NT2/D1 (cell line): ENCODE data around the gene DEPDC1B.

Source experiments
- DNase-seq: peaks from one replicate; pipeline ENCODE4 v3.0.0-alpha.2; 2011; ENCODE audit warnings: low read depth, low spot score
- H3K27me3 ChIP-seq: 2 replicates; pipeline ENCODE4 v1.6.0; 2011; ENCODE audit warnings: mild to moderate bottlenecking; ENCODE audit not compliant: insufficient read length, insufficient read depth
- H3K36me3 ChIP-seq: 2 replicates; pipeline ENCODE4 v1.6.1; 2011; ENCODE audit warnings: mild to moderate bottlenecking, low read length, mixed read lengths; ENCODE audit not compliant: insufficient read depth, insufficient read length
- H3K4me1 ChIP-seq: 2 replicates; pipeline ENCODE4 v1.5.1; 2011; ENCODE audit not compliant: insufficient read depth, insufficient read length
- H3K4me3 ChIP-seq: 2 replicates; pipeline ENCODE4 v1.5.1; 2011; ENCODE audit warnings: low read depth; ENCODE audit not compliant: insufficient read length
- H3K9ac ChIP-seq: 2 replicates; pipeline ENCODE4 v1.6.0; 2011; ENCODE audit warnings: low read depth; ENCODE audit not compliant: insufficient read length
- H3K9me3 ChIP-seq: 2 replicates; pipeline ENCODE4 v1.5.1; 2011; ENCODE audit warnings: mild to moderate bottlenecking, low read length; ENCODE audit not compliant: insufficient read depth
- SUZ12 ChIP-seq: IDR thresholded peaks from 2 replicates; pipeline ENCODE4 v1.6.1; 2011; ENCODE audit not compliant: insufficient read length, insufficient read depth; ENCODE audit errors: extremely low read depth
- YY1 ChIP-seq: IDR thresholded peaks from 2 replicates; pipeline ENCODE4 v1.6.1; 2011; ENCODE audit not compliant: insufficient read length, insufficient read depth
- ZNF274 ChIP-seq: IDR thresholded peaks from 2 replicates; pipeline ENCODE4 v1.6.1; 2011; ENCODE audit warnings: mild to moderate bottlenecking, low read depth, low read length

The DEPDC1B gene

GRCh38 chr5:60670749-60671148 is 29.2 kb downstream of the DEPDC1B start:
- H3K4me3 ChIP-seq, result no peak overlapping the region
- H3K36me3 ChIP-seq, result peaks cover 14% of the 10 kb centered on the region
- no peaks in the 10 kb centered on the region for H3K27me3 ChIP-seq
- no peaks in the 10 kb centered on the region for H3K4me1 ChIP-seq
- no peaks in the 10 kb centered on the region for H3K9me3 ChIP-seq
- TF ChIP-seq ZNF274 (no peak), YY1 (no peak), SUZ12 (no peak)
- H3K9ac ChIP-seq, result no peak overlapping the region
- DNase-seq, result no peak

DNA sequence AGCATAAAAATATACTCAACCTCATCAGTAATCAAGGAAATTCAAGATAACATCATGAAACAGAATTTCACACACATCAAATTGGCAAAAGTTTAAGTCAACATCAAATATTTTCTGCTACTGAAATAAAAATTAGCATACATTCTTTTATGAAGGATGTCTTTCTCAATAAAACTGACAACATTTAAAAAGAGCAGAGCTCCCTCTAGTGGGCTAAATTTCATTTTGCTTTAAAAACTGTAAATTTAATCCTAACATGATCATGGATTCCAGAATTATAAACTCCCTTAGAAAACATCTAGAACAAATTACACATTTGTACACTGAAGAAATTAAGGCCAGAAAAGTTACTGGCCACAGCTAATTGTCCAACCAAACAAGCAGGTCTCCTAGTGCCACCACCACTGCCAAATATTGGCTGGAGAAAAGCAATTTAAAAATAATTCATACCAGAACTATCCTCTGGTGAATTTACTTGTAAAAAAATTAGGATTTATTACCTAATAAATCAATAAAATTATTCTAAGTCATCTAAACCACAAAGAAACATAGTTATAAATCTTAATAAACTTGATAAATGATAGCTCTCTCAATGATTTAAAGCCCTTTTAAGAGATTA is 31.2 kb downstream of the DEPDC1B start:
- Histone ChIP-seq H3K4me1 (no peaks in the 10 kb centered on the region), H3K36me3 (peaks cover 10% of the 10 kb centered on the region), H3K27me3 (no peaks in the 10 kb centered on the region), H3K4me3 (no peak overlapping the region), H3K9me3 (no peaks in the 10 kb centered on the region), H3K9ac (no peak overlapping the region)
- DNase-seq, result no peak
- TF ChIP-seq ZNF274 (no peak), YY1 (no peak), SUZ12 (no peak)

DNA sequence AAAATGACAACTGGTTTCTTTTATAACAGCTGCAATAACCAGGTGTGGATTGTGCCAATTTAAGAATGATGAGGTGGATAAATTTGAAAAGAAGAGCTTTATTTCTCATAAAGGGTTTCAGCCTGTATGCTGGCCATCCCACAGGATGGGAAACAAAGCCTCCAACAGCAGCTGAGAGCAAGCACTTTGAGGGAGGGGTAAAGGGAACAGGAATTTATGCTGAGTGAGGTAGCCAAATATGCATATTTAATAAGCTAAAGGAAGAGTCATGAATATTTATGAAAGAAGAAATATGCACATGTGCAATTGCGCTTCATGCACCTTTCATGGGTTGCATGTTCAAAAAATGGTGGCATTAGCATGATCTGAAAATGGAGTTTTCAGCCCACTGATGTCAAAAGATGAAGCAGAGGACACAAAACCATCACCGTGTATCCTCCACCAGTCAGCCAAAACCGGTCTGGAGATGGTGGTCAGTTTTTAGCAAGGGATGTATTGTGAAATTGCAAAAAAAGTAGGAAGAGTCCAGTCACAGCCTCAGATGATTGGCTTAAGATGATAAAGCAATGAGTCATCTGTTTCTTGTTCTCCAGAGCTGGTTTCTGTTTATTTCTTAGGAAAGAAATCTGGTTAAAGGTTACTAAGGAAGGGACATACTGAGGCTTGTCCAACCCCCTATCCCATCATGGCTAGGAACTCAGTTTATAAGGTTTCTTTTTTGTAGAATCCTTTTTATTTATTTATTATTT is 47.9 kb downstream of the DEPDC1B start:
- no peaks in the 10 kb centered on the region for H3K4me1 ChIP-seq
- no peak overlapping the region for H3K9ac ChIP-seq
- no peak overlapping the region for H3K4me3 ChIP-seq
- no peak for TF ChIP-seq ZNF274
- no peak for TF ChIP-seq YY1
- no peak for TF ChIP-seq SUZ12
- H3K27me3 ChIP-seq, result no peaks in the 10 kb centered on the region
- no peaks in the 10 kb centered on the region for H3K9me3 ChIP-seq
- DNase-seq, result no peak
- no peaks in the 10 kb centered on the region for H3K36me3 ChIP-seq

GRCh38 chr5:60649288-60649917 is 50.6 kb downstream of the DEPDC1B start:
- TF ChIP-seq YY1 (no peak), ZNF274 (no peak), SUZ12 (no peak)
- Histone ChIP-seq H3K4me1 (no peaks in the 10 kb centered on the region), H3K9ac (no peak overlapping the region), H3K36me3 (peaks cover 7% of the 10 kb centered on the region), H3K4me3 (no peak overlapping the region), H3K27me3 (no peaks in the 10 kb centered on the region), H3K9me3 (no peaks in the 10 kb centered on the region)
- DNase-seq, result no peak

GRCh38 chr5:60648175-60648574 is 51.8 kb downstream of the DEPDC1B start:
- no peaks in the 10 kb centered on the region for H3K4me1 ChIP-seq
- peaks cover 16% of the 10 kb centered on the region for H3K36me3 ChIP-seq
- no peak overlapping the region for H3K4me3 ChIP-seq
- no peaks in the 10 kb centered on the region for H3K9me3 ChIP-seq
- no peak overlapping the region for H3K9ac ChIP-seq
- no peaks in the 10 kb centered on the region for H3K27me3 ChIP-seq
- no peak for TF ChIP-seq ZNF274
- no peak for TF ChIP-seq SUZ12
- TF ChIP-seq YY1, result no peak
- no peak for DNase-seq

- Histone ChIP-seq H3K9me3 (no peaks in the 10 kb centered on the region), H3K4me1 (no peaks in the 10 kb centered on the region), H3K4me3 (no peak overlapping the region), H3K36me3 (peaks cover 34% of the 10 kb centered on the region), H3K27me3 (no peaks in the 10 kb centered on the region), H3K9ac (no peak overlapping the region)
- no peak for TF ChIP-seq YY1
- TF ChIP-seq SUZ12, result no peak
- TF ChIP-seq ZNF274, result no peak
- DNase-seq, result no peak
These were observed 59.1 kb downstream of the DEPDC1B start for GRCh38 chr5:60640901-60641300.

DNA sequence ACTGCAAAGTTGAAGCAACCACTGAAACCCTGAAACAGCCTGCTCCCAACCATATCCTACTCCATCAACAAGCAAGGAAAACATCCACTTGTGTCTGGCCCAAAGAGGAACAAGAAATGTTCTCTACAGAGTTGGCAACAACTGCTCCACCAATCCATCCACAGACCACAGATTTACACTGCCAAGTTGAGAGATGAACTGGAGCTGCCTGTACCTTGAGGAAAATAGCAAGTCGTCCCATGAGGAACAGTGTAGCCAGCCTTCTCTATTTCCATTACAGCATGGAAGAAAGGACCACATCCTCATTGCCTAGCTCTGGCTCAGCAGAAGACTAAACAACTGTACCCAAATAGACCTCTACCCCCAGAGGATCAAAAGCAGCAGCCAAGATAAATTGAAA is 60.4 kb downstream of the DEPDC1B start:
- H3K4me3 ChIP-seq, result no peak overlapping the region
- no peak for DNase-seq
- no peaks in the 10 kb centered on the region for H3K4me1 ChIP-seq
- H3K9ac ChIP-seq, result no peak overlapping the region
- peaks cover 29% of the 10 kb centered on the region for H3K36me3 ChIP-seq
- no peaks in the 10 kb centered on the region for H3K27me3 ChIP-seq
- no peaks in the 10 kb centered on the region for H3K9me3 ChIP-seq
- TF ChIP-seq YY1 (no peak), ZNF274 (no peak), SUZ12 (no peak)
